Measurements from ENCODE around the gene LMTK2.

- TF ChIP-seq CTCF (conservative IDR thresholded peaks at IDR 0.05; ENCODE audit: low read length), result no peak
- TF ChIP-seq EZH2phosphoT487 (IDR thresholded peaks at IDR 0.05; ENCODE audit: borderline replicate concordance), result no peak
These were observed 68.7 kb downstream of the LMTK2 start for GRCh38 chr7:98175260-98175940.

Data from Loucy (cell line).